Stimulated activated CD4-positive, alpha-beta T cell treated with anti-CD3 and anti-CD28 coated beads, Interleukin-1b, Interleukin-23, amount 100 ng/mL, for 4 hours (primary cell): ENCODE results near the gene ZBTB47.

ENCODE experiments used
- DNase-seq, 2 donors: peaks; one replicate each; pipeline ENCODE4 v3.0.0-alpha.2; 2020; ENCODE audit warnings: low read depth in 2 of 2

The ZBTB47 gene

DNA sequence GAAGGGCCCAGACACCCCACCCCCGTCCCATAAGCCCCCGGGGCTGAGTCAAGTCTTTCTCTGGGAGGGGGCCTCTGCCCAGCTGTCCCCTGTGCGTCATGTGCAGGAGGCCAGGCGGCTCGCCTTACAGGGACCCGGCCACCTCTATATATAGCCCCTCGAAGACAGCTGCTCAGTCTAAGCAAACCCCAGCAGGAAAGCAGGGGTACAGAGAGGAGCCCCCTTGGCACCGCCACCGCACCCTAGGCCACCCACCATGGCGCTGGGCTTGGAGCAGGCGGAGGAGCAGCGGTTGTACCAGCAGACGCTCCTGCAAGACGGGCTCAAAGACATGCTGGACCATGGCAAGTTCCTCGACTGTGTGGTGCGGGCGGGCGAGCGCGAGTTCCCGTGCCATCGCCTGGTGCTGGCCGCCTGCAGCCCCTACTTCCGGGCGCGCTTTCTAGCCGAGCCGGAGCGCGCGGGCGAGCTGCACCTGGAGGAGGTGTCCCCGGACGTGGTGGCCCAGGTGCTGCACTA, 31.9 kb downstream of the ZBTB47 start, which contains the start of gene KLHL40:
Gene KLHL40, plus strand, starts transcription at position 175 of the 519 bp plus-strand sequence. Its CDS starts 82 bp downstream, at position 257.
- DNase-seq: no peak

DNA sequence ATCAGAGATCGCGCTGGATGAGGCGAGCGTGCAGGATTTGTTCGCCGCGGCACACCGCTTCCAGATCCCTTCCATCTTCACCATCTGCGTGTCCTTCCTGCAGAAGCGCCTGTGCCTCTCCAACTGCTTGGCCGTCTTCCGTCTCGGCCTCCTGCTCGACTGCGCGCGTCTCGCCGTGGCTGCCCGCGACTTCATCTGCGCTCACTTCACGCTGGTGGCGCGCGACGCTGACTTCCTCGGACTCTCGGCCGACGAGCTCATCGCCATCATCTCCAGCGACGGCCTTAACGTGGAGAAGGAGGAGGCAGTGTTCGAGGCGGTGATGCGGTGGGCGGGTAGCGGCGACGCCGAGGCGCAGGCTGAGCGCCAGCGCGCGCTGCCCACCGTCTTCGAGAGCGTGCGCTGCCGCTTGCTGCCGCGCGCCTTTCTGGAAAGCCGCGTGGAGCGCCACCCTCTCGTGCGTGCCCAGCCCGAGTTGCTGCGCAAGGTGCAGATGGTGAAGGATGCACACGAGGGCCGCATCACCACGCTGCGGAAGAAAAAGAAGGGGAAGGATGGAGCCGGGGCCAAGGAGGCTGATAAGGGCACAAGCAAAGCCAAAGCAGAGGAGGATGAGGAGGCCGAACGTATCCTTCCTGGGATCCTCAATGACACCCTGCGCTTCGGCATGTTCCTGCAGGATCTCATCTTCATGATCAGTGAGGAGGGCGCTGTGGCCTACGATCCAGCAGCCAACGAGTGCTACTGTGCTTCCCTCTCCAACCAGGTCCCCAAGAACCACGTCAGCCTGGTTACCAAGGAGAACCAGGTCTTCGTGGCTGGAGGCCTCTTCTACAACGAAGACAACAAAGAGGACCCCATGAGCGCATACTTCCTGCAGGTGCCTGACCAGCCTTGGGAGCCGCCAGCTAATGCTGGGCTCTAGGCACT, 32.7 kb downstream of the ZBTB47 start:
- no peak for DNase-seq

DNA sequence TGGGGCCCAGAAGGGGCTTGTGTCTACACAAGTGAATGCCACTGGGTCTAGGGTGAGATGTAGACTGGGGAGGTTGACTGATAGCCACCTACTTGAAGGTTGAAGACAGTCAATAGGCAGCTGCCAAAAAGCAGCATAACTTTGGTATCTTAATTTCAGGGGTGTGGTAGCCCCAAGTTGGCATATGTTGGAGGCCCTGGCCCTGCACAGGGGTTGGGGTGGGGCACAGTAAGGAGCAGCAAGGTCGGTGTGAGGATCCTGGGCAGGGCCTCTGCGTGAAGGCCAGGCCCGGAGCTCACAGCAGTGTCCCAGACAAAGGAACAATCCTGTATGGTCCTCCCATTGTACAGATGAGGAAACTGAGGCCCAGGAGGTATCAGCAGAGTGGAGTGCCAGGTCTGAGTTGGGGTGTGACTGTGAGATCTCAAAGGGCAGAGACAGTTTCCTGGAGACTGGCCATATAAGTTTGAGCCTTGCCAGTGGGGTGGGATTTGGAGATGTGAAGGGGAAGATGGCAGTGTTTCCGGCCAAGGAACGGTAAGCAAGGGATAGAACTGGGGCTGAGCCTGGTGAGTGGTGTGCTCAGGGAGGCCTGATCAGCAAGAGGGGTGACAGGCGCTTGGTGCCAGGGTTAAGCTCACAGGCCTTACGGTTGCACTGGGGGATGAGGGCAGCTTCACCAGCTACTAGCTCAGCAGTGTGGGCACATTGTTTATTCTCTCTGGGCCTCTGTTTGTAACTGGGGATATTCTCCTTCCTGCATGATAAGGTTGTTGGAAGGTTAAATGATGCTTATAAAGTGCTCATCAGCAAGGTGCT, 33.5 kb downstream of the ZBTB47 start:
- no peak for DNase-seq

DNA sequence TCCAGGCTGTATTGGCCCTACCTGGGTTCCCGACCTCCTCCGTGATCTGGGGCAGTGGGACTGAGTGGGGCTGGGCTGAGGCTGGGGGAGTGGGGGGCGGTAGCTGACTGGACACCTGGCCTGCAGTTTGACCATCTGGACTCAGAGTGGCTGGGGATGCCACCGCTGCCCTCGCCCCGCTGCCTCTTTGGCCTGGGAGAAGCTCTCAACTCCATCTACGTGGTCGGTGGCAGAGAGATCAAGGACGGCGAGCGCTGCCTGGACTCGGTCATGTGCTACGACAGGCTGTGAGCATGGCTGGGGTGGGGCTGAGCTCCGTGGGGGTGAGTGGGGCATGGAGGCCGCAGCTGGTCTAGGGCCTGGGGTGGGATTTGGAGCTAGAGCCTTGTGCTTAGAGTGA, 34.5 kb downstream of the ZBTB47 start:
- DNase-seq: no peak

DNA sequence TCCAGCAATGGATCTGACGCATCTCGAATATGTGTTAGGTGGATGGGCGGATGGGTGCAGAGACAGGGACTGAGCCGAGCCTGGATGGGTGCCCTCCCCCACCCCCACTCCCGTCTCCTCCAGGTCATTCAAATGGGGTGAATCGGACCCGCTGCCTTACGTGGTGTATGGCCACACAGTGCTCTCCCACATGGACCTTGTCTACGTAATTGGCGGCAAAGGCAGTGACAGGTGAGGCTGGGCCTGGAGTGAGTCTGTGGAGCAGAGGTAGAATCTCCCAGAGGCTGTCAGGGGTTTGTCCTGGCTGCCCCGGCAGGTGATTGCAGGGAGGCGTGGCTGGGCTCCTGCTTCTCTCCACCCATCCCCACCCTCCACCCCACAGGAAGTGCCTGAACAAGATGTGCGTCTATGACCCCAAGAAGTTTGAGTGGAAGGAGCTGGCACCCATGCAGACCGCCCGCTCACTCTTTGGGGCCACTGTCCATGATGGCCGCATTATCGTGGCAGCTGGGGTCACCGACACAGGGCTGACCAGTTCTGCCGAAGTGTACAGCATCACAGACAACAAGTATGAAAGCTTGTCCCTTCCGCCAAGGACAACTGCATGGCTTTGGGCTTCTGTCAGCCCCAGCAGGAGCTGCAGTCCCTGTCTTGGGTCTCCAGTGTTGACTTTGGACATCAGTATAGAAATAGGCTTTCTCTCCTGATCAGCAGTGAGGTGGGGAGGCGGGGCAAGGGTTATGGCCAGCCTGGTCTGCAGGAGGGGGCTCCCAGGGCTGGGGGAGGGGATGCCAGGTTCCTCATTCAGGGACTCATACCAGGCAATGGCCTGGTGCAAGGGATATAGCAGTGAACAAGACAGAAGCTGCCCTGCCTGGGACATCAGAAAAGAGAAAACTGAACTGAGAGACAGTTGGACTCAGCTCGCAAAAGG, 35.3 kb downstream of the ZBTB47 start:
- no peak for DNase-seq

DNA sequence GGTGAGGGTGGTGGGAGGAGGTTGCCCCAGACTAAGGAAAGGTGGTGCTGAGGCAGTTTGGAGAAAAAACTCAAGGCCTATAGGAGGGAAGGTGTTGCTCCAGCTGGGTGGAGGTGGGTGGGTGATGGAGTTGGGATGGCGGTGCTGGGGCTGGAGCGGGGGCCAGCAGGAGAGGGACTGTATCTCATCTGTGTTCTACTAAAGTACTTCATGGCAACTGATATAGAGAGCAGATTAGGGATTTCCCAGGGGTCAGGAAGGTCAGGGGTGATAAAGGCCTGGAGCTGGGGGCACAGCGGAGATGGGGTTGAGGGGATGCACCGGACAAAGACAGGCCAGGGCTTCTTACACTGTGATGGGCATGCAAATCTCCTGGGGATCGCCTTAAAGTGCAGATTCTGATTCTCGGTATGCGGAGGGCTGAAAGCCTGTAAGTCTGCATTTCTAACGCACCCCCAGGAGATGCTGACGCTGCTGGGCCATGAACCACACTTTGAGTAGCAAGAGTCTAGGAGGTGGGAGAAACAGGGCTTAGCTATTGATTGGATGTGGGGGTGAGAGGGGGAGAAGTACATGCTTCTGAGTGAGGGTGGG, 36.0 kb downstream of the ZBTB47 start:
- no peak for DNase-seq

DNA sequence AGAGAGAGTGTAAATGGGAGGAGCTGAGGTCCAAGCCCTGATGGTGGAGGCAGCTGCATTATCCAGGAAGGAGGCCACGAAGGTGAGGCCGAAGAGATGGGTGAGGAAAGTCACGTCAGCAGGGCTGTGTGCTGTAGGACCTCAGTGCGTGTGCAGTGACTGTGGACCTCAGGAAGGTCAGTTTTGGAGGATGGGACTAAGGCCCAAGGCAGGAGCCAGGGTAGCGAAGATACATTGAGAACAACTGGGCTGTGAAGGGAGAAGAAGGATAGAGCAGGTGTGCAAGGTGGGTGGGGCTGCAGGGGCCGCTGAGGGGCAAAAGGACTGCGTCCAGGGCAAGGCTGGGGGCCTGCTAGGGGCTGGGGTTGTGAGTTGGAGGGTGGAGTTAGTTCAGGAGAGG, 36.7 kb downstream of the ZBTB47 start:
- no peak for DNase-seq

DNA sequence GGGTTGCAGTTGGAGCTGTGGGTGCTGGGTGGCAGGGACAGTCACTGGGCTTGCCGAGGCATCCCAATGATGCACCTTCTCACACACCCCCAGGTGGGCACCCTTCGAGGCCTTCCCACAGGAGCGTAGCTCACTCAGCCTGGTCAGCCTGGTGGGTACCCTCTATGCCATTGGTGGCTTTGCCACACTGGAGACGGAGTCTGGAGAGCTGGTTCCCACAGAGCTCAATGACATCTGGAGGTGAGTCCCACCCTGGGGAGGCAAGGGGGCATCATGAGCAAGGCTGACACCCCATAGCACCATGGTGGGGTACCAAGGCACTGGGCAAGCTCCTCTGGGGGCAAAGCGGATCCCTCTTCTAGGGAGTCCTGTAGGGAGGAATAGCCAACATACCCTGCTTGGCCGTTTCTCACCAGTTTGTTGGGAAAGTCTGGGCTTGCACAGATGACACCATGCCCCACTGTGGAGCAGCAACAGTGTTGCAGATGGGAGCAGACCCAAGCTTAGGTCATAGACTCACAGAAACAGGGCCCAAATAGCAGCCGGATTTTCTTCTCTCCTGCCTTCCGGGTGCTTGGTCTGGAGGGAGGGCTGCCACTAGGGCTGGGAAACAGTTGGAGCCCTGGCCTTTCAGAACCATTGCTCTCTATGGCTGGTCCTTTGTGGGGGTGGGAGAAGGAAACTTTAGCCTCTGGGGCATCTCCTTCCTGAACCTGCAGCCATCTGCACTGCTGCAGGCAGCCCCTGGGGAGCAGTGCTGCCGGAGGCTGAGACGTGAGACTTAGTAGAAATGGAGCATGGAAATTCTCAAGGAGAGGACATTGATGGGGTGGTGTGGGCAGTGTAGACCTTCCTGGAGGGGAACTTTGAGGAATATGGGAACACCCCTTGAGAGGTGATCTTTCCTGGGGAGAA, 37.5 kb downstream of the ZBTB47 start:
- DNase-seq: no peak

DNA sequence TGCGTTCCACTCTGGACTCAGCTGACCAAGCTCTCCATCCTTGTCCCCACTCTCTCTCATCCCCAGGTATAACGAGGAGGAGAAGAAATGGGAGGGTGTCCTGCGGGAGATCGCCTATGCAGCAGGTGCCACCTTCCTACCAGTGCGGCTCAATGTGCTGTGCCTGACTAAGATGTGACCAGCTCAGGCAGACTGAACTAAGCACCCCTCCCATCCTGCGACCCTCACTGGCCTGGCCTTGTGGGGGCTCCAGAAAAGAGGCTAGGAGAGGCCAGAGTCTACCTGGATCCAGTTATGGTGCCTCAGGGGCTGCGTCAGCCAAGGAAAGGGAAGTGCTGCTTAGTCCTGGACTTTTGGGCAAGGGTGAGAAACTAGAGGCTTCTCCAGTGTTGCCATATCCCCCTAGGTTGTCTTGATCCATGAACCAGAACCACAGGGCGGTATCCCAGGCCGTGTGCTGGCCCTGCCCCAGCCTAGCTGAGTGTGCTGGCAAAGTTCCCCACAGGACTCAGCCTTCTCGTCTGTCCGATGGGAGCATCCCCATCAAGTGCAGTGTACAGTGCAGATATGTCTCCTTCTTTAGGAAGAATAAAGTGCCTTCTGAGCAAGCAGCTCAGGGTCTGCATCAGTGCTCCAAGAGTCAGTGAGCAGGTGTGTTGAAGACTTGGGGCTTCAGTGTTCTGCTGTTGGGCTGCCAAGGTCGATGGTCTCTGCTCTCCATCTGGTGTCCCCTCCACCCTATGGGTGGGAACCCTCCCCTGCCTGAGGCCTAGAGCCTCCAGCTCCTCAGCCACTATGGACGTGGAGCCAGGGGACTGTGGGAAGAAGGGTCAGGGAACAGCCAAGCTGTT, 38.5 kb downstream of the ZBTB47 start:
- no peak for DNase-seq

DNA sequence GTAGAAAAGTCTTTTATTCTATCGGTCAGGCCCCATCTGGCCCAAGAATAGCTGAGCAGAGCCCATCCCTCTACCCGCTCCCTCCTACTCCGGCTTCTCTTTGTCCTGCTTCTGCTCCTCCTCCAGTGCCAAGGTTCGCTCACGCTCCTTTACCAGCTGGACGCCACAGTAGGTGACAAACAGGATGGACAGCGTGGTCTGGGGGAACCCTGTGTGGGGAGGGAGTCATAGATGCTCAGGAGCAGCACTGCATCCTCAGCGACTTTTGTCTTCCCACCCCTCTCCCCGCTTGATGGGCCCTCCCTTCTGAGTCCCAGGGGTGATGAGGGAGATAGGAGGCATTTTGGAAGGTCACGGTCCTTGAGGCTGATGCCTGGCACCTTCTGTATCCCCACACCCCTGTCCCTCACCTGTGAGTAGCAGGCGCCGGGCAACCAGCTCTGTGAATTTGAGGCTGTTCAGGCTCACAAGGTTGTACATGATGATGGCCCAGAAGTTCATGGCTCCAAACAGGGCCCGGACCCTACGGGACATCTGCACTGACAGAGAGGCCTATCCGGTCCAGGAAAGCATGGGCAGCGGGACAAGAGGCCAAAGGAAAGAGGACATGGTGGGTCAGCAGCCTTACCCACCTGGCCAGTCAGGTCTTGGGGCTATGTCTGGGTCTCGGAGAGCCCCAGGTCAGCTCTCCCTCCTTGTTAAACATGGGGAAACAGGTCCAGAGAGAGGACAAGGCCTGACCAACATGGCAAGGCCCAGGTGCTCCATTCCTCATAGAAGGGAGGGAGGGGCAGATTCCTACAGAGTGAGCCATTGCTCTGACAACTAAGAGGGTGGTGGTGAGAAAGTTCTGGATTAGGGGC, 39.4 kb downstream of the ZBTB47 start:
- no peak for DNase-seq

DNA sequence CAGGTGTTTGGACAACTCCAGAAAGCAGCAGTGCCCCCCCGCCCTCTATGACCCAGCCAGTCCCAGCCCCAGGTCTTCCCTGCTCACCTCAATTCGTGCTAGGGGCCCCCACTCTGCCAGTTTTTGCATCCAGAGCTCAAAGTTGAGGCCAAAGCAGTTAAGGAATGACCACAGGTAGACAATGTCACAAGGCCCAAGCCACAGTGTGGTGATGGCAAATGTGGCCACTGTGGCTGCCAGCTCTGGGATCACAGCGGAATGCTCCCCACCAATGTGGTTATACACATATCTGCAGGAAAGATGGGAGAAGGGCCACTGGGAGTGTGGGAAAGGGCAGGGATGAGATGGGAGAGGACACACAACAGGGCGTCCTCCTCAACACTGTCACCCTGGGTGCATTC, 40.0 kb downstream of the ZBTB47 start:
- no peak for DNase-seq

DNA sequence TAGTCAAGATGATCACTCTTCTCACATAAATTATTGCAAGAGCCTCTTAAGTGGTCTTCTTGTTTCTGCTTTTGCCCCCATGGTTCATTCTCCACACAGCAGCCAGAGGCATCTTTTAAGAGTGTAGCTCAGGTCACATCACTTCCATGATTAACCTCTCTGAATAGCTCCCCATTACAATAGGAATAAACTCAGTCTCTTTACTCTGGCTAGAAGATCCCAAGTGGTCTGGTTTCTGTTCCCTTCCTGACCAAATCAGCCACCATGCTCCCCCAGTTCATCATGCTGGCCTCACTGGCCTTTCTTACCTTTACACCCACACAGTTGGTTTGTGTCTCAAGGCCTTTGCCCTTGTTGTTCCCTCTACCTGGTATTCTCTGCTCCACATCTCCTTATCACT, 40.9 kb downstream of the ZBTB47 start:
- DNase-seq: no peak

DNA sequence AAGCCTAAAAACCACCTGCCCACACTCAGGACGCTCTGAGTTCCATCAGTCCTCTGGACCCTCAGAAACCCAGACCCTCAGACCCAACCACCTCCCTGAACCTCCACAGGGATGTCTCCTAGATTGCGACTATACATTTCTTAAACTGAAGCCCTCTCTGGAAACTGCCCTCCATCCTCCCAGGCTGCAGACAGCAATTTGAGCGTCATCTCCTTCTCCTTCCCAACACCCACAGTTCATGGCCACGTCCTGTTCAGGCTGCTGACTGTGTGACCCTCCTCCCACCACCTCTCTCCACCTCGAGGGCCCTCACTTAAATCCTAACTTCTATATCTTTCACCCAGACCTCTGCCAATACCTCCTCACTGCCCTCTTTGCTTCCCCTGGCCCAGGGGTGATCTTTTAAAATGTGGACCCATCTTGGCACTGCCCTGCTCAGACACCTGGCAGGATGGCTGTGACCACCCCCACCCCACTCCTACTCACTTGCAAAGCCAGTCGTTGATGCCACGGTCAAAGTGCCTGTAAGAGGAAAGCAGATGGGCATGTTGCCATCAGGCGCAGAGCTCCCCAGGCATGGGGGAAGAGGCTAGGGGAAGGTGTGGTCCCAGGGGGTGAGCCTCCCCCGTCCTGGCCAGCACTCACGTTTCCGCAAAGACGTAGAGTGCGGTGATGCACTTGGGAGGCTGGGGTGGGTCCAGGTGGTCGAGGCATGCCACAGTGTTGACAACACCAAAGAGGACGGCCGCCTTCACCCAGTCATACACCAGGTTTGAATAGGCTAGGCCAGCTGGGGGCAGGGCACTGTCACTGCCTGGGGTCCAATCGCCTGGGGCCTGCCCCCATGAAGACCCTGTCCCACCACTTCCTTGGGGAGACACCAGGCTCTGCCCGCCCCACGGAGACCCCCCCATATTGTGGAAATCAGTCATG, 43.1 kb downstream of the ZBTB47 start:
- no peak for DNase-seq

DNA sequence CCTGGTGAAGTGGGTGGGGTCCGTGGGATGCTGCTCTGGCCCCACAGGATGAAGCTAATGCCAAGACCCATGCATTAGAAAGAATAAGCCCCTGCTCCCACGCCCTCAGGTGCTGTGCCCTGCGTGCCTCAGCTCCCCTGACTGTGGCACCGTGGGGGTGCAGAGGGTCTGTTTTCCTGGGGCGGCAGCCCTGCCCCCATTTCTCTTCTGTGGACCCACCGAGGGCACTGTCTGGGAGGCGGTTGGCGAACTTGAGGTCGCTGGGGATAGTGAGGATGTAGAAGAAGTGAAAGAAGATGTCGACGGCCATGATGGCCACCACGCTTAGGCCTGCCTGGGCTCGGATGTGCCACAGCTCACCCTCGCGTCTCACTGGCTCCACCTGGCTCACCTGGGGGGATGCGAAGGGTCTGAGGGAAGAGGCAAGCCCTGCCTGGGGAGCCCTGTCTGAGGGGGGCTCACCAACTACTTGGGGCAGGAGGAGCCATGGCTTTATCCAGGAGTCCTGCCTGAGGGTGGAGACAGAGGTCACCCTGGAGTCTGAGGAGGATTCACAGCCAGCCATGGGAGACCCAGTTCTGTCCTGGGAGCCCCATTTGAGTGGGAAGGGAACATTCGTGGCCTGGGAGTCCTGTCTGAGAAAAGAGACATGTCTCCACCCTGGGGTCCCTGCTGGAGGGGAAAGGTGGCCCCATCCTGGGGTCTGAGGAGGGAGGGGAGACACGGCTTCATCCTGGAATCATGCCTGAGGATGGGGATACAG, 44.0 kb downstream of the ZBTB47 start:
- no peak for DNase-seq

DNA sequence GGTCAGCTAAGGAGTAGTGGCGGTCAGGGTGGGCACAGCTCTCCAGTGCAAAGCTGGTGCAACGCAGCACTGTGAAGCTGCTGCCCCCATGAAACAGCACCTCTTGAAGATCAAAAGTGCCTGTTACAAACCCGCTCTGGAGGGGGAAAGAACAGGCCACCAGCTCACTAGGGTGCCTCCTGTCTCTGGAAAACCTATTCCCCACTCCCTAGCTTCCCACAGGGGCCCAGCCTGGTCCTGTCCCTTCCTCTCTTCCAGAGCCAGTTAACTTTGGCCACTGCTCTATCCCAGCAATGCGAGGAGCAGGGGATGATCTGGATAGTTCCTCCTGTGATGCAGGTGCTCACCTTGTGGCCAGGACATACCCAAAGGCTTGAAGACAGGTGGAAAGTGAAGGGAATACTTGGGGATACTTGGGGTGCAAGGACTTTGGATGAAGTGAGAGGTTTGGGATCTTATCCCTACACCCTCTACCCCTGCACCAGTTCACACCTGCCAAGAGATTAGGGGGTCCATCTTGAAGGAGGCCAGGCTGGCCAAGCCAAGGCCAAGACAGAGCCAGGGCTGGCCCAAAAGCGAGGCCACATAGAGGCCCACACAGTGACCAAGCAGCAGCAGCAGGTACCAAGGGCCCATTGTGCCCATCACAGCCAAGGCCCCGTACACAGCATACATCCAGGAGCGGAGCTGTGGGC, 44.9 kb downstream of the ZBTB47 start:
- DNase-seq: no peak

DNA sequence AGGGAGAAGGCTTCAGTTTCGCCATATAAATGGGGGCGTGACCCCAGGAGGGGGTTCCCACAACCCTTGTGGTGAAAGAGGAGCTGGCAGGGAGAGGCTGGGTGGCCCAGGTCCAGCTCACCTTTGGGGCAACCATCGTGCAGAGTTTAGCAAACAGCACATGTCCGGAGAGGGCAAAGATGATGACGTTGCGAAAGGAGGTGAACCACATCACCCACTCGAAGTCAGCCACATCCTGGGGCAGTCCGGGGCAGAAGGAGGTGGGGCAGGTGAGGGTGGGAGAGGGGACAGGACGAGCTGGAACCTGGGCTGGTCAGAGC, 45.4 kb downstream of the ZBTB47 start:
- no peak for DNase-seq
